Left cardiac atrium (tissue), 4 donors: ENCODE data around the gene KRTCAP2. TPM values are rescaled to one million over a fixed set of nuclear protein-coding genes. Genes with fewer than 3 reads are reported as not detected.

Experiments used
- ATAC-seq, 2 donors: fragments of 200-7000 bp; cut with Tn5 transposase; one replicate each; pipeline ENCODE4 v1.9.1; 2020; ENCODE audit warnings: mild to moderate bottlenecking in 2 of 2, moderate library complexity in 2 of 2
- DNase-seq: peaks from one replicate; pipeline ENCODE4 v3.0.0-alpha.2; 2020
- intact Hi-C, 2 donors: fragments of 100-400 bp; cut with DNase I; formaldehyde crosslinking; loops; one replicate each; pipeline versions ENCODE4 v1.14.1 to v1.15.1; 2022 to 2023
- total RNA-seq, 2 donors: library from RNA; stranded (reverse); fragmentation: NEBNext Ultra II Directional; extraction: Animal tissue kit (Norgen Biotek cat#: 25700); gene quantifications; one replicate each; pipeline ENCODE4 v1.2.1, GENCODE V29; 2021
- donor health status: DM: no; HTN: yes; CAD: no.
- donor health status: DM: no; HTN: yes; CAD: no; lungs with severe emphysema.
- donor health status: DM: yes; HTN: yes; CAD: no.
- donor health status: Dilated cardiomyopathy.

Gene KRTCAP2
- total RNA-seq, 2 donors from 2014 or later, result 143 to 156 TPM

DNA sequence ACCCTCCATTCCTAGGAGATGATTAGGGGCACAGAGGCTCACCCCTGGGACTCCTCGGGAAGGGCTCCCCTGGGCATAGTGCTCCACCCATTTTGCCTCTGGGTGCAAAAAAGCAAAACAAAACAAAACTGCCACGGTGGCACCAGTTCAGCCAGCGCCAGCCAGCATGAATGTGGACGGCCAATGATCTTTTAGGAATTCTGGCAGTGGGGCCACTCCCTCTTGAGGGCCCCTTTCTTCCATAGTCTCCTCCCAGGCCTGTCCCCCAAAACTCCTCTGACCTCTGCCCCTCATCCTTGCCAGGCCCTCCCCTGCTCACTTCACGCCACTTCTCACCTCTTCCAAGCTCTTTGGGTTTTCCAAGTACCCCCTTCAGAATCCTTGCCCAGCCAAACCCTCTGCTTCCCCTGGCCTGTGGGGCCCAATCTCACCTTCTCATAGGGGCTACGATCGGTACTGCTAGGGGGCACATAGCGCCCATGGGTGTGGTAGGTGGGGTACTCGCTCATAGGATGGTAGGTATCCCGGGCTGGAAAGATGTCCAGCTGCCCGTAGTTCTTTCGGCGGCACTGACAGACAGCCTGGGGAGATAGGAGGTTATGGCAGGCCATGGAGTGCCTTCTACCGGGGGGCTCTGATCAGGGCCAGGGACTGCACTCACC, 13.8 kb upstream of the KRTCAP2 start:
- ATAC-seq (no peak), DNase-seq (peak; percentile 15)
- intact Hi-C loops, result no loop called here

DNA sequence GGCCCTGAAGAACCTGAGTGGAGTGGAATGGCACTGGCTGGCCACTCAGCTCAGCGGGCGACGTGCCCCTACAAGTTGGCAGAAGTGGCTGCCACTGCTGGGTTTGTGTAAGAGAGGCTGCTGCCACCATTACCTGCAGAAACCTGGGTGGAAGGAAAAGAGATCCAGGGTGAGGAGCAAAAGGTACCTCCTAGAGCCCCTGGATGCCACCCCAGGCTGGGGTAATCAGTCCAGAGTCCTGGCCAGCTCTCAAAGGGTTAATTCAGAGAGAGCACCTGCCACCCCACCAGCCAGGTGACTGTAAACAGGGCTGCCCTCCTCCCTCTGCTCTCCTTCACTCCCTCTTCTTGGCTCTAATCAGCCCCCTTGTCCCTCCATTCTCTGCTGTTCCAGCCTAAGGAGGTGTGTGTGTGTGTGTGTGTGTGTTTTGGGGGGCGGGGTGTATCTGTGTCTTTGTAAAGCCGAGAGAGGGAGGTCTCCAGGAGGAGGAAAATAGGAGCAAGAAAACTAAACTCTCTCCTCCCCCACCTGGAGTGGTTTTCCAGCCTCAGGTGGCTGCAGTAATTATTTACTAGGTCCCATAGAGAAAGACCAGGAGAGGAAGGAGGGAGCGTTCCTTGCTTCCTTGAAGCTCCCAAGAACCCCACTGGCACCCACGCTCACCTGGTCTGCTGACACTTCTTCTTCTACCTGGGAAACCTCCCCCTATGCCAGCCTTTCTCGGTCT, 13.1 kb upstream of the KRTCAP2 start:
- intact Hi-C loops, result no loop called here
- ATAC-seq, result no peak
- DNase-seq, result no peak

DNA sequence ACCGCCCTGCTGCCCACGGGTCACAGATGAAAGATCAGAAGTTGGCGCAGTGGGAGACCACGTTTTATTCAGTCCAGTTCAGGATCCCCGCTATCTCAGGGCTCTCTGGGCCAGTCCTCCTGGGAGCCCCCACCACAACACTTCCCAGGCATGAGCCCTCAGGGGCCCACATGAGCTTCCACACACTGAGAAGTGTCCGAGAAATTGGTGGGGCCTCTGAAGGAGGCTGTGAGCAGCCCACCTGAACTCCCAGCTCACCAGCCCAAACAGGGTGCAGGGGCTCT, 12.6 kb upstream of the KRTCAP2 start:
- intact Hi-C loops, result no loop called here
- no peak for ATAC-seq
- DNase-seq, result peak; percentile 10

DNA sequence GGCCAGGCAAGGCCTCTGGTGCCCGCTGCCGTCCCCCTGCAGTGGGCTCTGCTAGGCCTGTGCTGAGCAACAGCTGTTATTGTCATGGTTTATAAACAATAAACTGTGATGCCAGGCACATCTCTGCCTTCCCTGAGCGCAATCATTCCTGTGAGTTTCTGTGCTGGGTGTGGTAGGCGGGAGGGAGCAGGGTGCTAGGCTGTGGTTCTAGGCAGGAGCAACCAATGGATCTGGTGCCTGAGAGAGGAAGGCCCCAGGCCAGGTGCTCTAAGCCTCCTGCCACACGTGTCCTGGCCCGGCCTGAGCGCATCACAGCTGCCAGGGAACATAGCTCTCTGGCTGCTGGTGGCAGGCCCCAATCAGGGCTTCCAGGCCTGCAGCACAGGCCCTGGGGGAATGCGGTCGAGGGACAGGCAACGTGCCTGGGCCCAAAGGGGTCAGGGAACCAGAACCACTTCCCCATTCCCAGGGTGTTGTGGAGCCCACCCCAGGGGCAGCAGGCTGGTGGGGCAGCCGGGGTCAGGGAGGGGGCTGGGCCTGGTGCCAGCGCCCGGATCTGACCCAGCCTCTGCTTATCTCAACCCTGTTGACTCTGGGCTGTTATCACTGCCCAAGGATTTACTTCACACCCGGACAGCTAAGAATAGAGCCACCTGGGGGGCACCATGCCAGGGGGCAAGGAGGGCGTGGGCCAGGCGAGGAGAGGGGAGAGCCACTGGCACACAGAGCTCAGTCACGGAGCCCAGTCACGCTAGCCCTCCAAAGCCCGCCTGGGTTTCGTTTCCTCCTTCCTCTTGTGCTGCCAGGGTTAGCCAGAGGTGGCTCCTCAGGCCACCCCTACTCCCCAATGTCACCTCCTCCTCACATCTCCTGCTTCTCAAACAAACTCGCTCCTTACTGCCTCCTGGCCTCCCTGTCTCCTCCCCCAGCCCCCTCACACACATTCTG, 12.0 kb upstream of the KRTCAP2 start:
- peak; percentile 59 to 62 for ATAC-seq
- DNase-seq, result peak; percentile 55
- intact Hi-C loops, result no loop called here

DNA sequence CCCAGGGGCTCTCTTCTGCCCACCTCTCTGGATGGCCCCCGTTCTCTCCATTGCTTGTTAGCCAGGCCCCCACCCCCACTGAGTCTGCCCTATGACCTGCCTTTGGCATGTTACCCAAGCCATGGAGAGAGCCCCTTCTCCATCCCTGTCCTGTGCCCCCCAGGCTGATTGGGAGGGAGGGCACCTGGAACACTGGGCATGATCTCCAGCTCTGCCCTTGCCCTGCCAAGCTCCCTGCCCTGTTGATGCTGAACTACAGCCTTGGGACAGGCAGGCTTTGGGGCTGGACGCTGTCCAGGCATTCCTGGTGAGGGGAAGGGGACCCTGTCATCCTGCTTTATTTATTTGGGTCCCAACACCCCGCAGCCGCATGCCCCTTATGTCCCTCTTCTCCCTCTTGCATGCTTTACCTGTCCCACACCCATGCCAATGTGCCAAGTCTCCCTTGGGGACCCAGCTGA, 11.3 kb upstream of the KRTCAP2 start:
- ATAC-seq, result no peak
- intact Hi-C loops, result no loop called here
- peak; percentile 15 for DNase-seq

DNA sequence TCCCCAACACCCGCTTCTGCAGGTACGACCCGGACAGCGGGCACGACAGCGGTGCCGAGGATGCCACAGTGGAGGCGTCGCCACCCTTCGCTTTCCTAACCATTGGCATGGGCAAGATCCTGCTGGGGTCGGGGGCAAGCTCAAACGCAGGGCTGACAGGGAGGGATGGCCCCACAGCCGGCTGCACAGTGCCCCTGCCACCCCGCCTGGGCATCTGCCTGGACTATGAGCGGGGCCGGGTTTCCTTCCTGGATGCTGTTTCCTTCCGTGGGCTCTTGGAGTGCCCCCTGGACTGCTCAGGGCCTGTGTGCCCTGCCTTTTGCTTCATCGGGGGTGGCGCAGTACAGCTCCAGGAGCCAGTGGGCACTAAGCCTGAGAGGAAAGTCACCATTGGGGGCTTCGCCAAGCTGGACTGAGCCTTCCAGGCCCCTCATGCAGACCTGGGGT, 10.7 kb upstream of the KRTCAP2 start:
- ATAC-seq (no peak), DNase-seq (peak; percentile 16)
- intact Hi-C loops, result no loop called here

DNA sequence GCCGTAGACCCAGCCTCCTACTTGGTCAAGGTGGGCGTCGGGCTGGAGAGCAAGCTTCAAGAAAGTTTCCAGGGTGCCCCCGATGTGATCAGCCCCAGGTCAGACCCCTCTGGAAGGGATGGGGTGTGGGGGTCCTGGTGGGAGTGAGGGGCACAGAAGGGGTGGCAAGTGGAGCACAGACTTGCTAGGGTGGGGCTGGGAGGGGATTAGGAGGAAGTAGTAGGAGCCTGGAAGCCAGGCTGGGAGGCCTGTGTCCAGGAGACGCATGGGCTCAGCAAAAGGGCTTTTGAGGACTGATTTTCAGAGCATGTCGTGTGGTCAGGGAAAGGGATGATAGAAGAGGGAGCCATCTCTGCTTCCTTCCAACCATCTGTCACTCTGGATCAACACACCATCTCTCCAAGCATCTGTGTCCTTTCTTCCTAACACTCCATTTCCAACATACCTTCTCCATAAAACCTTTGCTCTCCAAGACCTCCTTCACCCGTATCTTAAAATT, 9.0 kb upstream of the KRTCAP2 start:
- DNase-seq (no peak), ATAC-seq (no peak)
- intact Hi-C loops, result no loop called here

DNA sequence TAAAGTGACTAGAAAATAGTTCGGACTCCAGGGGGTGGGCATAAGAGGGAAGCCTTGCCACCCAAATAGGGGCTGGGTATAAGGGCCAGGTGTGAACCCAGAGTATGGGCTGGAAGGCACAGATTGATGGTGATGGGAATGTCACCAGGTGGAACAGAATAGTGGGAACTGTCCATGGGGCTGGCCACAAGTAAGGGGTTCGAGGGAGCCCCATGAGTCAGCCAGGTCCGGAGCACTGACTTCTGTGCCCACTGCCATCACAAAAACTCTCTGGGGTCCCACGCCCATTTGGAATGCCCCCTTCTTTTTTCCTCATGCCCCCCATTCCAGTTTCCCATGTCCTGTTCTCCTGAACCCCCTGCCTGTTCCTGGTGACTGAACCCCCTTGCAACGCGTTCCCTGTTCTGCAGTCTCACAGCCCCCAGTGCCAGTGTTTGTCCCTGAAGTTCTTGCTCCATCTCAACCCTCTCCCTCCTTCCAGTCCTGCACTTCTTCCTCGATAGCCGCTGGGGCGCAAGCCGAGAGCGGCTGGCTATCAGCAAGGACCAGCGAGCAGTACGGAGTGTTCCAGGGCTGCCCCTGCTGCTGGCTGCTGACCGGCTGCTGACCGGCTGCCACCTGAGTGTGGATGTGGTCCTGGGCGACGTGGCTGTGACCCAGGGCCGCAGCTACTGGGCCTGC, 8.4 kb upstream of the KRTCAP2 start:
- intact Hi-C loops, result no loop called here
- ATAC-seq (no peak), DNase-seq (peak; percentile 16)

DNA sequence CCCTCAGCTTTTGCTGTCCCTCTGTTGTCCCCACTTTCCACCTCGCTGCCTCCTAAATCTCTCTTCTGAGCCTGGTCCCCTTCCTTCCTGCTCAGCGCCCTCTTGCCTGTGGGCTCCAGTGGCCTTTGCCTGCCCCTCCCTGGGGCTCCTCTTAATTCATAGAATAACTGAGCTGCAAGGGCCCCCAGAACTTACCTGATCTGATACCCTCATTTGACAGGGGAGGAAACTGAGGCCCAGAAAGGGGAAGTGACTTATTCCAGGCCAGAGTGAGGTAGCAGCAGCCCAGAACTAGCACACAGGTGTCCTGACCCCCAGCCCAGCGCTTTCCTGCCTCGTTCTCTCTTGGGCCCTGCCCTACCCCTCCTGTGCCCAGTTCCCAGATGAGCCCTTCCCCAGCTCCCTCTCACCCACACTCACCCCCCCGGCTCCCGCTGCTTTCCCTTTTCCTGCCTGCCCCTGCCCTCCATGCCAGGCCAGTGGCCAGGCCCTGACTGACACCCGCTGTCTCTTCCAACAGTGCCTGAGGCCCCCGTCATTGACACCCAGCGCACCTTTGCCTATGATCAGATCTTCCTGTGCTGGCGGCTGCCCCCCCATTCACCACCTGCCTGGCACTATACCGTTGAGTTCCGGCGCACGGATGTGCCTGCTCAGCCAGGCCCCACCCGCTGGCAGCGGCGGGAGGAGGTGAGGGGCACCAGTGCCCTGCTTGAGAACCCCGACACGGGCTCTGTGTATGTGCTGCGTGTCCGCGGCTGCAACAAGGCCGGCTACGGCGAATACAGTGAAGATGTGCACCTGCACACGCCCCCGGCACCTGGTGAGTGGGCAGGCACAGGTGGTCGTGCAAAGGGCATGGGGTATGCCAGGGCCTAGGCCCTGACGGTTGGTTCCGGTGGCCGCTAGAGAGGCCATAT, 6.3 kb upstream of the KRTCAP2 start:
- DNase-seq, result no peak
- intact Hi-C loops, result no loop called here
- no peak for ATAC-seq

DNA sequence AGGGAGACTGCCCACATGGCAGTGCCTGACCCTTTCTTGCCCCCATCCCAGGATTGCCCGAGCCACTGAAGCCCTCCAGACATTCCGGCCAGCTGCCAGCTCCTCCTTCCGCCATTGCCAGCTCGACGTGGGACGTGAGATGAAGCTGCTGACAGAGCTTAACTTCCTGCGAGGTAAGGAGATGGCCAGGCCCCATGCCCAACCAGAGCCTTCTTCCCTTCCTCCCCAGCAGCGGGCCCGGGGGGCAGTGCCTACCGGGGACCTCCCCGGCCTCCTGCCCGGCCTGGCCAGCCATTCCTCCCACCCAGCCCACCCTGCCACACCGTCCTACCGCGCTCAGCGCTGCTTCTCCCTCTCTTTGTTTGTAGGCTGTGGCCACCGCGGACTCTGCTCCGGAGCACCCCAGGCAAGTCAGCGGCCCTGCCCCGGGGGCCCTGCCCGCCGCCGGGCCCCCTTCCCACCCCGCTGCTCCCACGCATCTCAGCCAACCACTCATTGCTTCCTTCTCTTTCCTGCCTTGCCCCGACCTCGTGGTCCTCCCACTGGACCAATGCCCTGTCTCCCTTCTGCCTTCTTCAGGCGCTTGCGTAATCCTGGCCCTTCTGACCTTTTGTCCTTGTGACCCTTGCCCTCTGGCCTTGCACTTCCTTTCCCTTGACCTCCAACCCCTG, 5.5 kb upstream of the KRTCAP2 start:
- intact Hi-C loops, result no loop called here
- DNase-seq, result no peak
- no peak for ATAC-seq

DNA sequence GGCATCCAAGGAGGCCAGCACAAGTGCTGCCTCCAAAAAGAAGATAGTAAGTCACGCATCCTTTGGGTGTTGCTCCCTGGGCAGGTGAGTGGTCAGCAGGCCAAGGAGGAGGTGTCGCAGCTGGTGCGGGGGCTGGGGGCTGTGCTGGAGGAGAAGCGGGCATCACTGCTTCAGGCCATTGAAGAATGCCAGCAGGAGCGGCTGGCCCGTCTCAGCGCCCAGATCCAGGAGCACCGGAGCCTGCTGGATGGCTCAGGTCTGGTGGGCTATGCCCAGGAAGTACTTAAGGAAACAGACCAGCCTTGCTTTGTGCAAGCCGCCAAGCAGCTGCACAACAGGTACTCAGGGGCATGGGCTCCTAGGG, 4.8 kb upstream of the KRTCAP2 start:
- intact Hi-C loops, result no loop called here
- ATAC-seq (no peak), DNase-seq (no peak)

DNA sequence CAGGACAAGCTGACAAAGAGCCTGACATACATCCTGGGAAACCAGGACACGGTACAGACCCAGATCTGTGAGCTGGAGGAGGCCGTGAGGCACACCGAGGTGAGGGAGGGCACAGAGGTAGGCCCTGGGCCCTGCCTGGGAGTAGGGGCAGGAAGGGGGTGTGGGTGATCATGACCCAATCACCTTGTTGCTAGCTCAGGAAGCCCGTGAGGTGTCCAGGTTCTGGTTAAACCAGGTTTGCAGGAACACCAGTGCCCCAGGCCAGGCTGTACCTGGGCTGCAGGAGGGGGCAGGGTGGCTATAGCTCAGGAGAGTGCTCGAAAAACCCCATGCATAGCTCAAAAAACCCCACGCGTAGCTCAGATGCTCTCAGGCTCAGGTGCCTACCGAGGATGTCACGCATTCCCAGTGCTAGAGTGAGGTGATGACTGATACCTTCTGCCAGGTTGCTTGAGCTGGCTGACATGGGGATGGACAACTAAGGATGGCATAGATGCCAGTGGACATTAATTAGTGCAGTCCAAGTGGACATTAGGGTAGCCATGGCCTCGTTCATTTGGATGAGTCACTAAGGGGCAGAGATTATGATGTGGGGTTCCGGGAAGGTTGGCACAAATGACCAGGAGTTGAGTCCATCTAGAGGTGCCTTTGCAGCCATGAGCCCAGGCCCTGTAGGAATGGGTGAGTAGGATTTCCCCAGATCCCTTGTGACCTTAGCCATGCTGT, 4.3 kb upstream of the KRTCAP2 start:
- ATAC-seq (no peak), DNase-seq (no peak)
- intact Hi-C loops, result no loop called here

DNA sequence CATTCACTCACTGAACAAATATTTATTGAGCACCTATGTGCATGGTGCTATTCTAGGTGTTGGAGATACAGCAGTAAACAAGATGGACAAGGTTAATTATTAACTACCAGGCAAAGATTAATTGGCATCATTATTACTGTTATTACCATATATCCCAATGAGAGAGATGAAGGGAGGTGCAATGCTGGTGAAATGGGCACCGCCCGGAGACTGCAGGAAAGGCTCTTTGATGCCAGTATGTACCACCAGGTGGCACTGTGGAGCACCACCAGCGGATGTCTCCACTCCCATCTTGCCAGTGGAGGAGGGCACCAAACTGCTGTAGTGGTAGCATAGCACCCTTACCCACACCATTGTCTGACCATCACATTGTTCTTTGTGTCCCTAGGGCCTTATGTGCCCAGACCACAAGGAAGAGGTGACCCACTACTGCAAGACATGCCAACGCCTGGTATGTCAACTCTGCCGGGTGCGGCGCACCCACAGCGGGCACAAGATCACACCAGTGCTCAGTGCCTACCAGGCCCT, 3.5 kb upstream of the KRTCAP2 start:
- intact Hi-C loops, result no loop called here
- peak; percentile 89 for DNase-seq
- ATAC-seq, result peak; percentile 41 to 47

DNA sequence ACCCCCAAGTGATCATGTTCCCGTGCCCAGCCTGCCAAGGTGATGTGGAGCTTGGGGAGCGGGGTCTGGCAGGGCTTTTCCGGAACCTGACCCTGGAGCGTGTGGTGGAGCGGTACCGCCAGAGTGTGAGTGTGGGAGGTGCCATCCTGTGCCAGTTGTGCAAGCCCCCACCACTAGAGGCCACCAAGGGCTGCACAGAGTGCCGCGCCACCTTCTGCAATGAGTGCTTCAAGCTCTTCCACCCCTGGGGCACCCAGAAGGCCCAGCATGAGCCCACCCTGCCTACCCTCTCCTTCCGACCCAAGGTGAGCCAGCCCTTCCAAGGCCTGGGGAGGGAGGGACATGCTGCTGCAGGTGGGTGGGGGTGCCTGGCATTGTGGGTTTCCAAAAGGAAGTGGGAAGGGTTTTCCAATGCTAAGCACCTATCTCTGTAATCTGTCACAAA, 2.8 kb upstream of the KRTCAP2 start:
- intact Hi-C loops, result no loop called here
- ATAC-seq (no peak), DNase-seq (no peak)

DNA sequence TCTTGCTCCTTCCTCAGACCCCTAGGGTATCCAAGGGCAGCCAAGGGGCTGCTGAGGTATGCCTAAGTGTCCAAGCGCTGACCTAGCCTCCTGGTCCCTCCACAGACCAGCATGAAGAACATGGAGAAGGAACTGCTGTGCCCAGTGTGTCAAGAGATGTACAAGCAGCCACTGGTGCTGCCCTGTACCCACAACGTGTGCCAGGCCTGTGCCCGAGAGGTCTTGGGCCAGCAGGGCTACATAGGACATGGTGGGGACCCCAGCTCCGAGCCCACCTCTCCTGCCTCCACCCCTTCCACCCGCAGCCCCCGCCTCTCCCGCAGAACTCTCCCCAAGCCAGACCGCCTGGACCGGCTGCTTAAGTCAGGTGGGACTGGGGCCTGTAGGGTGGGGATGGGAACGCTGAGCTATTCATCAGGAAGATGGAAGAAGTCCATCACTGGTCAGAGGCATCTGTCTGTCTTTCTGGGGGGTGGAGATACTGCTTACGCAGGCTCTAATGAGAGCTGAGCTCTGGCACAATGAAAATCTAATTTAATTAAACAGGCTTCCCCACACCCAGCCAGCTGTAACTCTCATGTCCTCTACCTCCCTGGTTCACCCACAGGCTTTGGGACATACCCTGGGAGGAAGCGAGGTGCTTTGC, 2.3 kb upstream of the KRTCAP2 start:
- DNase-seq (no peak), ATAC-seq (no peak)
- intact Hi-C loops, result no loop called here
